ENCODE measurements around the gene PEAK1.
"Not testable (repeated sequence)": the region's sequence is repeated elsewhere in the genome, so short reads cannot be mapped to it uniquely, and the experiment has no call there.

The PEAK1 gene

DNA sequence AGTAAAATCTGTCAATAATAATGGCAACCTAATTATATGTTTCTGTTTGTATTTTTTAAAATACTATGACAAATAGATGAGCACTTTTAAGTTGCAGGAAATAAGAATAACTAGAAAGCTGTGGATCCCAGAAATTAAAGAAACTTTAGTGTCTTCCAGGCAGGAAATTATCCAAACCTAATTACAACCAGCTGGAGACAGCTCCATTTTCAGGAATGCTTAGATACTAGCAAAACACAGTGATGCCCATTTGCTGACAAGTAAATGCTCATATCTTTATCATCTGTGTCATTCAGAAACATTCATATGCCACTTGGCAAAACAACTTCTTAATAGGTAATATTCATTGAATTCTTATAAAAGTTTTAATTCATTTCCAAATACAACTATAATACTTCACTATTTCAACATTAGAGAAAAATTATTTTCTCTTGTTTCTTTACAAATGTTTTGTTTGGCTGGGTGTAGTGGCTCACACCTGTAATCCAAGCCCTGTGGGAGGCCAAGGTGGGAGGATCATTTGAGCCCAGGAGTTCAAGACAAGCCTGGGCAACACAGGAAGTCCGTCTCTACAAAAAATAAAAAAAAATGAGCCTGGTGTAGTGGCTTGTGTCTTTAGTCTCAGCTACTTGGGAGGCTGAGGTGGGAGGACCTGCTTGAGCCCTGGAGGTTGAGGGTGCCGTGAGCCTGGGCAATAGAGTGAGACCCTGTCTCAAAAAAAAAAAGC is 179.9 kb downstream of the PEAK1 start:
- no peak for DNase-seq (ENCODE audit: low read depth in 2 of 2)

DNA sequence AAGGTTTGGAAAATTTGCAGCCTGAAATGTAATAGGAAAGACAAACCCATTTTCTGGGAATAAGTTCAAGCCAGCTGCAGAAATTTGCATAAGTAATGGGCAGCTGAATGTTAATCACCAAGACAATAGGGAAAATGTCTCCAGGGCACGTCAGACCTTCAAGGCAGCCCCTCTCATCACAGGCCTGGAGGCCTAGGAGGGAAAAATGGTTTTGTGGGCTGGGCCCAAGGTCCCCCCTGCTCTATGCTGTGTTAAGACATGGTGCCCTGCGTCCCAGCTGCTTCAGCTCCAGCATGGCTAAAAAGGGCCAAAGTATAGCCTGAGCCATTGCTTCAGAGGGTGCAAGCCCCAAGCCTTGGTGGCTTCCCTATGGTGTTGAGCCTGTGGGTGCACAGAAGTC is 184.3 kb downstream of the PEAK1 start:
- no peak for DNase-seq (ENCODE audit: low read depth in 2 of 2)

DNA sequence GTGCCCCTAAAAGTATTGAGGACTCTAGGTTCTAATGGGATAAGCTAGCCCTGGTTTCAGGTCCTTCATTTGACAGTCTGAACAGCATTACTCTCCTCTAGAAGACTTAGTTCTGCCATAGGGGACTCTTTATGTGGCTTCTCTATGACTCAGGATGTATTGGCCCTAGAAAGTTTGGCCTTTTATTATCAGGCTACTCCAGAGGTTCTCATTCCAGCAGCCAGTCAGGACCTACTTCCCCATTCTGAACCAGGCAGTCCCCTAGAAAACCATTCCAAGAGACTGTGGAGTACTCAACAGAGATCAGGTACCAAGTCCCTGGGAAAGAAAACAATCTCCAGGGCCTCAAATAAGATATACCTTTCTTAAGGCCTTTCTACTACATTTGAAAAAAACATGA is 191.1 kb downstream of the PEAK1 start:
- no peak for DNase-seq (ENCODE audit: low read depth in 2 of 2)

DNA sequence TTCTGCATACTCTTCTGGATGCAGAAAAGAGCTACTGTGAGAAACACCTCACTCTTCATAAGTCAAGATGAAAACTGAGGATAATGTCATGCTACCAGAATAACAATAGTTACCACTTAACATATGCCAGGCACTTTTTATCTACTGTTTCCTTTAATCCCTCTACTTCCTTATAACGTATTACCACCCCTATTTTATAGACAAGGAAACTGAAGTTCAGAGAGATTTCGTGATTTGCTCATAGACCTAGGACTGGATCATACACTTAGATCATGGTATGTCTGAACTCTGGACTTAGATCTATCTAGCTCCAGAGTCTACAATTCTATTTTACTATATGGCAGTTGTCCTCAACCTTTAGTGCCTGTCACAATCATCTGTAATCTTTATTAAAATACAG is 193.3 kb downstream of the PEAK1 start:
- no peak for DNase-seq (ENCODE audit: low read depth in 2 of 2)

DNA sequence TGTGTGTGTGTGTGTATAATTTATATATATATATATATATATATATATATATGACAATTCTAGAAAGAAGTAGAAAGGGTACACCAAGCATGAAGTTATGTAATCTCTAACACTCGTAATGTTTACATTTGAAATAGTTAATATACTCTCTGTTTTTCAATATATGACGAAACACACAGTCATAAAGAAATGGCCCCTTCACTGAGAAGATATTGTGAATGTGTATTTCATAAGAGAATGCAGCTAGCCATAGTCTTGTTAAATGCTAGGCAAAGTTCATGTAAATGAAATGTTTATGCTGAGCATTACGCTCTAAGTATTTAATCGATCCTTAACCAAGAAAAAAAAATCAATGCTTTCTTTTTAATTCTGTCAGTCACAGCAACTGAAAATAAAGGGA is 194.3 kb downstream of the PEAK1 start:
- no peak for DNase-seq (ENCODE audit: low read depth in 2 of 2)

DNA sequence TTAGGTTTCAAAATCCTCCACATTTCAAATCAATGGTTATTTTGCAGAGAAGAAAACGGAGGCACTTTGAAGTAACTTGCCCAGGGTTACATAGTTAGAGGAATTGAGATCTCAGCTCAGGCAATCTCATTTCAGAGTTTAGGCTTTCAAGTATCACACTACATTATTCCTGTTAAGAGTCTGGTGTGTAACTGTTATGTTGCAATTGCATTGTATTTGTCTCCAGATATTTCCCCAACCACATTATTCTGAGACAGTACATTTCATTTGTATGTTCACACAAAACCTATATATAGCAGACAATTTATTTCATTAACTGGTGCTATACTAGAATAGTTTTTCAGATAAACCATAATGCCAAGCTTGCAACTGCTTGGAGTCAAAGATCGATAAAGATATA is 194.8 kb downstream of the PEAK1 start:
- no peak for DNase-seq (ENCODE audit: low read depth in 2 of 2)

DNA sequence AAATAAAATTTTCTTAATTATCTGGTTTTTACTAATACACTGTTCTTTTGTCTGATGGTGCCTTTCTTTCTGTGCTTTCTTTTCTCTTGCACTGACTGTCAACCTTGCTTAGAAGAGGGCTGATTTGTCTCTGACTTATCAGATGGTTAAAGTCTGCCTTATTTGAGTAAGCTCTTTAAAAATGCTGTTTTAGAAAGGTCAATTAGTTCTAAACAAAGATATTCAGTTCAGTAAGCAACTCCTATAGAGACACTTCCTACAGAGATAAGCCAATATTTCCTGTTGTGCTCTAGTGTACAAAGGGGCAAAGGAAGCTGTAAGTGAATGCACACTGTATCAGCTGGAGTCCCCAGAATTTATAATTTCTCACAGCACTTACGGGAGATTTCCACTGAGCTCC is 195.6 kb downstream of the PEAK1 start:
- no peak for DNase-seq (ENCODE audit: low read depth in 2 of 2)

DNA sequence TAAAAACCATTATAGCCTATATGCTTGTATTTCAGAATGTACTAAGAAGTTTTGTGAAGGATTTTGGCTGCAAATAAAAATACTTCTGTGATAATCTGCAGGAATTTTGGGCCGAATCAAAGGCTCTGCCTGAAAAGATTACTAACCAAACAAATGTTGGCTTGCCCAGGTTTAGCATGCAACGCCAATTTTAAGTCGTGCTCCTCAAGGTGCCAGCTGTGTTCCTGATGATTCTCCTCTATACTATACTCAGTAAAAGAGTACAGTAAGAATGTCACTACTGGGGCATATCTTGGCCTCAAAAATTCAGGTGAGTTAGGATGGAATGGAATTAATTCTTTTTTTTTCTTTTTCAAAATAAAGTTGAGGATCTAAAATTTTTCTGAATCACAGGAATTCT is 198.2 kb downstream of the PEAK1 start:
- DNase-seq (ENCODE audit: low read depth in 2 of 2) = no peak

DNA sequence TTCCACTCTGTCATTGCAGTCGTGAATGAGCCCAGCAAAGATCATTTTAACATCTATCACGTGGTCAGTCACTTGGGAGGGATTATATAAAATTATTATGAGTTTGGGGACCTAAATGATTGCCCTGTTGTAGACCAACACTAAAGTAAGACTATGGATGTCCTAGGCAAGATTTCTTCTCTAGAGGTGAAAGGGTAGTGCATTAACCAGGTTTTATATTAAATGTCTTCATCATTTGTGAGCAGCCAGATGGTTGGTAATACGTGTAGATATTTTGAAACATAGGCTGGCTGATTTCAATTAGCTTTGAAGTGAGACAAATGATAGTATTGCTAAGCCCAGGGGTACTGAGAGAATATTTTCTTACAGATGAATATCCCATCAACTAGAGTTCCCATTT is 198.7 kb downstream of the PEAK1 start:
- no peak for DNase-seq (ENCODE audit: low read depth in 2 of 2)

DNA sequence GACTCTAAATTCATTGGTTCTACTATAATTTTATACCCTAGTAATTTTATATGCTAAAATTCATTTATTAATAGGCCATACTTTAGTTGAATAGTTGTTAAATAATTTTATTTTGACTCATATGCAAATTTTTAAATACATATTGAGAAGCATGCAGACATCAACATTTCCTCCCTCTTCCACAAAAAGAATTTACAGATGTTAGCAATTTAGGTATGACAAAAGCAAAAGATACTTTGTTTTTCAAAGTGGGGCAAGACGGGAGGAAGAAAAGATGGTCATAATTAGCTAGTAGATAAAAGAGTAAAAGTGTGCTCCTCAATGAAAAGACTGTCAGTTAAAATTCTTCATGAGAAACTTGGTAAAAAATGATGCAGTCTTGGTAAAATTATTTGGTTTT is 200.1 kb downstream of the PEAK1 start:
- no peak for DNase-seq (ENCODE audit: low read depth in 2 of 2)

DNA sequence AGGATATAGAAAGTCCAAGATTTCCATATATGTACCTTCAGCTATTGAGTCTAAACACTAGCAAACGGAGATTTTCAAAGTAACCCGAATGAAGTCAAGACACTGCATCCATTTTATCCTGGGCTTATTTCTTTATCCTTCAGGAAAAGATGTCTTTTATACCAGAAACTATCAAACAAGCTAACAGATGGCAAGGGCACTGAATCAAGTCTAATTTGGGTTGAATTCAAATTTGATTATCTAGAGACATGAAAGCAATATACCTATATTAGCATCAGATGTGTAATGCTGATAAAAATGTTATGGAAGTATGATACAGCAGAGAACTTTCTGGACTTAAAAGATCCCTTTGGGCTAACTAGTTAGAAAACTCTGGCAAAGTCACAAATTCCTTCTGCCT is 210.7 kb downstream of the PEAK1 start:
- DNase-seq (ENCODE audit: low read depth in 2 of 2) = no peak

DNA sequence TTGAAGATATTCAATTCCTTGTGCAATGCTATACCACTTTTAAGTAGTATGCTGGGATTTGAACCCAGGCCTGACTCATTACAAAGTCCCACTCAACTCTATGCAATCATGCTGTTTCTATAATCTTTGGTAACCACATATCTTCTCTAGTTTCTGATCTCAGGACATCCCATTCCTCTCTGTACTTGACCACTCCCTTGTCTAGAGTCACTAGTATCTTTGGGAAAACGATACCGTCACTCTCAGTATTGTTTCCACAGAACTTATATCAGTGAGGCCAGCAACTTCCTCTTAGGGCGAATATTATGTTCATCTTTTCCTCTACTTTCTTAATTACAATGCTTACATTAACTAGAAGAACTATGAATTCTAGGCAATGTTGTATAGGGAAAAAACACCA is 211.7 kb downstream of the PEAK1 start:
- no peak for DNase-seq (ENCODE audit: low read depth in 2 of 2)

DNA sequence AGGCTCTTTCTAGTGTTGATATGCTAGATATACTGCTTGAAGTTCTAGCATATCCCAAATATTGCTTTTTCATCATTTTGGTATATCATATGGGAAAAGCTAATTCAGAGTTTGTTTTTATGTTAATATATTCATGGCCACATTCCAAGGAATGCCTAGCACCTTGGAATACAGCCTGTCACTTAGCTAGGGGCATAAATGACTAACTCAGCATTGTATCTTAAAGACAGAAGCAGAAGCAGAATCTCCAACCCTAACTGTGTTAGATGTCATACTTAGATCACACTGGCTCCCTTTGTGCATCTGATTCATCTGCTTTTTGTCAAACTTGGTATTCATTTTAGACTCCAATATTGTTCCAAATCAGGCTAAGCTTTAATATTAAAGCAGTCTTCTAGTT is 218.2 kb downstream of the PEAK1 start:
- no peak for DNase-seq (ENCODE audit: low read depth in 2 of 2)

DNA sequence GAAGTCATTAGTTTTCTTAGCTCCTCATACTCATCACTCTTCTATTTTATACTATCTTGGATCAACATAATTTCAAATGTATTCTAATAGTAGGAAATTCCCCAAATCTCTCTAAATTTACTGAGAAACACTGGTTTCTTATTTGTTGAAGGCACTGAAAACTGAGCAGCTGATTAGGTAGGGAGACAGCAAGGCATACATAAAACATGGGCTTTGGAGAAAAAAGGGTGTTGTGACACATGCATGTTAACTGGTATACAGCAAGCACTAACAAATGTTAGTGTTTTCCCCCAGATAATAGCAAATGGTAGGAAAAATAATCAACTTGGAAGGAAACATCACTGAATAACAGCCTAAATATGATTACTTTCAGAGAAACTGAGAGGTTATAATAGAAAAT is 223.5 kb downstream of the PEAK1 start:
- no peak for DNase-seq (ENCODE audit: low read depth in 2 of 2)

DNA sequence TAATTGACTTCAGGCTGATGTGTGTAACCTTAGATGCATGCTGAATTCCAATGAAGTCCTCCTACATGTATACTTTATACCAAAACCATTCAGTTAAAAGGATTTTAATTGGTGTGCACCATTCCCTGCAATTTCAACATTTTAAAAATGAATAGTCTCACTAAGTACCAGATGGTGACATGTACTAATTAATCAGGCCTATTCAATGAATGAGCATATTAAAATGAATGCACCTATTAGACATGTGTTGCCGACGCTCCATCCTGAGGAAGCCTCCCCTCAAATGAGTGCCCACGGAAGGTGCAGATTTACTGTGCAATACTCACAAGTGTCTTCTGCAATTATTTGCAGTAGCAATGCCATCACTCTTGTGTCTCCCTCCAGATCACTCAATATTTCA is 224.3 kb downstream of the PEAK1 start:
- DNase-seq (ENCODE audit: low read depth in 2 of 2) = no peak

DNA sequence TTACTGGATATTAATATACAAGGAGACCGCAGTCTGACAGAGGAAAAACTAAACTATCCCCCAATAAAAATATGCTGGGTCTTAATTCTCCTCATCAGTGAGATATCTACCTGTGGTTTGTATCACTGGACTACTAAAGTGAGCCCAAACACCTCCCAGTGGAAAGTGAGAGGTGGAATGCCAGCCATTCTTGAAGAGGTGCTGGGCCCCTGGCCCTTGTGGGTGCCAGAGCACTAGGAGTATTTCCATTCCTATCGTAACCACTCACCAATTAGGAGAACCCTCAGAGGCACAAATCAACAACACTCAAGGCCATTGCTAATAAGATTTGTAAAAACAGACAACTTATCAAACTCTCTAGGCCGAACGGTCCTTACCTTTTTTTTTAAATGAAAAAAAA is 227.5 kb downstream of the PEAK1 start:
- DNase-seq (ENCODE audit: low read depth in 2 of 2) = no peak

DNA sequence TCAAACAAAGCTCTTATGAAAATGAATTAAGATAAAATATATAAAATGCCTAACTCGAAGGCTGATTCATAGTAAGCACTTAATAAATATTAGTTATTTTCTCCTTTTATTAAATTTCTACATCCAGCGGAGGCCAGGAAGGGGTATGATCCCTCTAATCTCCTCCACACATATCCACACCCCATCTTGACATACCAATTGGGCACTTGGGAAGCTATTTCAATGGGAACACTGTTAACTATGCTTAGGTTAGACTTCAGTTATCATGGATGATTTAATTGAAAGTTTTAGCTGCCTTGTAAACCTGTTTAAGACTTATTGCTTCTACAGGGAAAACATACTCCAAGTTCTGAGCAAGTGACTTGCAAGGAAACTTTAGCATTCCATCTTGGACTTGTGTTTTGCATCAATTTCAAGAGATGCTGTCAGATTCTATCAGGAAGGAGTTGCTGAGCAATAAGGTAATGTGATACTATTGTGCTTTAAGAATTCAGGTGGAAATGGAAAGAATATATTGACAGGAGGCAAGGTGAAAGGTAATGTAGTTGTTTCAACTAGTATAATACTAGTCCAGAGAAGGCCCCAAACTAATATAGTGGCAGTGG is 228.6 kb downstream of the PEAK1 start:
- no peak for DNase-seq (ENCODE audit: low read depth in 2 of 2)

DNA sequence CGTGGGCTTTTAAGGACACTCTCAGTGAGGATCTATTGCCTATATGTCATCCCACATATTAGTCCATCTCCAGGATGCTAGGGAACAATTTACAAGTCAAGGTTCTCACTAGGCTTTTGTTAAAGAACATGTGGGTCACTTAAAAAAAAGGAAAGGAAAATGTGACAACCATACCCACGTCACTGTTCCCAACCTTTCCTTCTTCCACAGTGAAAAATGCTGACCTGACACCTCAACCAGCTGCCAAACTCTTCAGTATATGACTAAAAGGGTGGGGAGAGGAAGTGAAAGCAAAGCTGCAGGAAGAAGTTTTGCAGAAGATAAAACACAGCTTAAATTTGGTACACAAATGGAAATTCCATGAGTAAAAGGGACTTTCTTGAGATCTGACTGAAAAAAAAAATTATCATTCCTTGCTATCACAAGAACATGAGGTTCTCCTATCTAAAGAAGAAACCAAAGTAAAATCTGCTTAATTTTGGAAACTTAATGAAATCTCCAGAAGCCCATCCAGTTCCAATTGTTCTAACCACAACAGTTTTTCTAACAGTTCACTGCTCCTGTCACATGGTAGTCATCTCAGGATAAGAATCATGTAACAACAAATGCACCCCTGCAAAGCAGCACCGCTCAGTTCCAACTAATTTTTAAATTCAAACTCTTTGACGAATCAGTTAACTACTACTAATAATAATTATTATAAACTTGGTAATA is 232.0 kb downstream of the PEAK1 start:
- DNase-seq (ENCODE audit: low read depth in 2 of 2) = no peak

DNA sequence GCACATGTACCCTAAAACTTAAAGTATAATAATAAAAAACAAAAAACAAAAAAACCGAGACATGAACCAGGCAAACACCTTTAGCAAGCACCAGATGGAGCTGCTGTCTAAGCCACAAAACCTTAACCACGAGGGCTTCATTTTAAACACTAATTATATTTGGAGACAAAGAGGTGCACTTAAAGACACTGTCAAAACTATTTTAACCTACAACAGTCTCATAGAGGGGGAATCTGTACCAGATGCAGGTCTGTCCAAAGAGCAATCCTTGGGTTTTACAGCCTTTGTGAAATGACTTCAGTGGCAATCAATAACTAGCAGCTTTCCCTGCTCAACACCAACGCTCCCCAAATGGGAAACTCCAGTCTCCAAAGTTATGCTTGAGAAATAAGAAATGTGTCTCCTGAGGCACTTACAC is 233.3 kb downstream of the PEAK1 start:
- DNase-seq (ENCODE audit: low read depth in 2 of 2) = no peak

DNA sequence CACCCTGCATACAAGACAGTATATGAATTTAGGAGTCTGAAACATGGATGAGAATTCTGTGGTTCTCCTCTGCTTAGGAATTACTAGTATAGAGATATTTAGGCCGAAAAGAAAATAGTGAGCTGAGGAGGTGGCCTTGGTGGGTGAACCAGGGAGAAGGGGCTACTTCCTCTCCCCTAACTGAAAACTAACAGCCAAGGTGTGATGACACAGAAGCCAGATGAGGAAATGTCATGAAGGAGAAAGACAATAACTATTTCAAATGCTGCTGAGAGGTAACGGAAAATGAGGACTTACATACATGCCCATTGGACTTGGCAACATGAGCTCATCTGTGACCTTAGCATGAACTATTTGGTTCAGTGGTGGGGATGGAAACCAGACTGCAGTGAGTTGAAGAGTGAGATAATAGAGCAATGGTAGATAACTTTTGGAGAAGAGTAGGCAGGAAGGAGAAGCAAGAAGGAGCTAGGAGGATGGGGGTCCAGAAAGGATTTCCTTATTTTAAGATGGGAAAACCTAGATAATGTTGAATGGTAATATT is 234.6 kb downstream of the PEAK1 start:
- DNase-seq (ENCODE audit: low read depth in 2 of 2) = no peak

DNA sequence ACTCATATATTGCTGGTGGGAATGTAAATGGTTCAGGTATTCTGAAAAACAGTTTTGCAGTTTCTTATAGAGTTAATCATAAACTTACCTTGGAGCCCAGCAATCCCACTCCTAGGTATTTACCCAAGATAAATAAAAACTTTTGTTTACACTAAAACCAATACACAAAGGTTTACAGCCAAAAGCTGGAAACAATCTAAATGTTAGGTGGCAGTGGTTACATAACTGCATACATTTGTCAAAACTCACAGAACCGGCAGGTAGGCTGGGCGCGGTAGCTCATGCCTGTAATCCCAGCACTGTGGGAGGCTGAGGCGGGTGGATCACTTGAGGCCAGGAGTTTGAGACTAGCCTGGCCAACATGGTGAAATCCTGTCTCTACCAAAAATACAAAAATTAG is 235.6 kb downstream of the PEAK1 start:
- DNase-seq (ENCODE audit: low read depth in 2 of 2) = not testable (repeated sequence)

DNA sequence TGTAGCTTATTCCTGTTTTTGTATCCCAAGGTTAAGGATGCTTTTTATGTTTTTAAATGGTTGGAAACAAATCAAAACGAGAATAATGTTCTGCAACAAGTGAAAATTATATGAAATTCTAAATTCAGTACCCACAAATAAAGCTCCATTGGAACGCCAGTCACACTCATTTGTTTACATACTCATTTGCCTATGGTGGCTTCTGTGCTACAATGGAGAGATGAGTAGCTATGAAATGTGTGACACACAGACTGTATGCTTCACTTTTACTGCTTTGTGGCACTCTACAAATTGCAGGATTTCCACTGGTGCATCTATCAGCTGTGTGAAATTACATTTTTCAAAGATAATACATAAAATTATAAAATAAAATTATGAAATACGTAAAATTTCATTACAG is 236.8 kb downstream of the PEAK1 start:
- no peak for DNase-seq (ENCODE audit: low read depth in 2 of 2)
